Natural killer cell (primary cell): ENCODE measurements around the gene MACROH2A1. TPM values are rescaled to one million over a fixed set of nuclear protein-coding genes. Genes with fewer than 3 reads are reported as not detected.

Source experiments
- ATAC-seq, 3 donors: fragments of 150-1000 bp in 2 of 3; fragments of 200-7000 bp in 1 of 3; cut with Tn5 transposase; 1 replicate in 1 of 3; 2 replicates in 2 of 3; pipeline ENCODE4 v1.10.0; 2021; ENCODE audit warnings: mild to moderate bottlenecking in 2 of 3, moderate library complexity in 2 of 3
- DNase-seq, 2 donors: peaks; one replicate each; pipeline versions ENCODE4 v3.0.0 to v3.0.0-alpha.2; 2013 to 2021; ENCODE audit warnings: mixed read lengths in 1 of 2
- H3K27ac ChIP-seq: one replicate; pipeline ENCODE4 v1.5.1; 2013; ENCODE audit warnings: mild to moderate bottlenecking, low read length
- H3K27me3 ChIP-seq: one replicate; pipeline ENCODE4 v1.6.1; 2013; ENCODE audit warnings: low read length; ENCODE audit not compliant: control insufficient read depth, insufficient read depth
- H3K36me3 ChIP-seq: one replicate; pipeline ENCODE4 v1.6.1; 2013; ENCODE audit warnings: low read length; ENCODE audit not compliant: control insufficient read depth, insufficient read depth
- H3K4me1 ChIP-seq: one replicate; pipeline ENCODE4 v1.6.1; 2013; ENCODE audit warnings: low read length; ENCODE audit not compliant: control insufficient read depth, insufficient read depth
- H3K4me3 ChIP-seq: one replicate; pipeline ENCODE4 v1.5.1; 2013; ENCODE audit warnings: low read length
- H3K9me3 ChIP-seq: one replicate; pipeline ENCODE4 v1.6.1; 2013; ENCODE audit warnings: low read length; ENCODE audit not compliant: control insufficient read depth, insufficient read depth
- H3K27ac Mint-ChIP-seq, 2 donors: one replicate each; pipeline ENCODE4 v1.8.0; 2022; ENCODE audit warnings: mild to moderate bottlenecking in 2 of 2, mixed read lengths in 2 of 2, moderate library complexity in 1 of 2
- H3K27me3 Mint-ChIP-seq, 2 donors: one replicate each; pipeline ENCODE4 v1.8.0; 2022; ENCODE audit warnings: low read depth in 2 of 2, mixed read lengths in 2 of 2
- H3K36me3 Mint-ChIP-seq: one replicate; pipeline ENCODE4 v1.8.0; 2022; ENCODE audit warnings: mixed read lengths
- H3K4me1 Mint-ChIP-seq, 2 donors: one replicate each; pipeline ENCODE4 v1.8.0; 2022; ENCODE audit warnings: mixed read lengths in 2 of 2
- H3K4me3 Mint-ChIP-seq: one replicate; pipeline ENCODE4 v1.8.0; 2022; ENCODE audit warnings: mild to moderate bottlenecking, moderate library complexity, mixed read lengths
- H3K9me3 Mint-ChIP-seq, 2 donors: one replicate each; pipeline ENCODE4 v1.8.0; 2022; ENCODE audit warnings: mixed read lengths in 2 of 2
- CTCF ChIP-seq: fragments of 200-600 bp; IDR thresholded peaks from one replicate; pipeline ENCODE4 v1.8.0; 2022; ENCODE audit warnings: antibody characterized with exemption
- WGBS: methylation state at CpG from one replicate; pipeline ENCODE4 v1.1.7; 2013; ENCODE audit warnings: missing lambda C conversion rate; ENCODE audit not compliant: insufficient coverage; 5-methylcytosine and 5-hydroxymethylcytosine counted together
- intact Hi-C: fragments of 100-400 bp; cut with micrococcal nuclease; formaldehyde crosslinking; loops from one replicate; pipeline ENCODE4 v1.14.2; 2022
- total RNA-seq, 4 donors: library from RNA; stranded (reverse); fragments of 120-200 nt in 1 of 4; gene quantifications; one replicate each; pipeline versions ENCODE4 v1.2.3 to v1.2.4, GENCODE V29; 2013 to 2022

The MACROH2A1 gene
- total RNA-seq, 3 donors from 2014 or later (not counting 1 experiment from before 2014, with no cell fraction given), result 139 to 160 (median 139) TPM

GRCh38 chr5:135395866-135396265 lies 3.2 kb downstream of the MACROH2A1 start:
- intact Hi-C loops, result no loop called here
- Mint-ChIP-seq H3K9me3 (no peaks in the 10 kb centered on the region), H3K36me3 (no peaks in the 10 kb centered on the region), H3K27me3 (no peaks in the 10 kb centered on the region), H3K27ac (peak overlapping the region; percentile 5 to 39), H3K4me3 (peak overlapping the region; percentile 9), H3K4me1 (peaks cover 71 to 80% of the 10 kb centered on the region in 2 donors)
- no peak for TF ChIP-seq CTCF
- H3K4me3 ChIP-seq, result no peak overlapping the region
- DNase-seq (no peak), ATAC-seq (no peak)
- WGBS, result 54% methylated on average over 4 of the region's 4 CpGs
- no peaks in the 10 kb centered on the region for H3K9me3 ChIP-seq
- H3K4me1 ChIP-seq, result peaks cover 63% of the 10 kb centered on the region
- peaks cover 3% of the 10 kb centered on the region for H3K36me3 ChIP-seq
- H3K27me3 ChIP-seq, result no peaks in the 10 kb centered on the region
- H3K27ac ChIP-seq, result no peak overlapping the region

GRCh38 chr5:135395451-135395850 lies 3.6 kb downstream of the MACROH2A1 start:
- Histone ChIP-seq H3K36me3 (peaks cover 3% of the 10 kb centered on the region), H3K27ac (no peak overlapping the region), H3K4me3 (no peak overlapping the region), H3K27me3 (no peaks in the 10 kb centered on the region), H3K9me3 (no peaks in the 10 kb centered on the region), H3K4me1 (peaks cover 67% of the 10 kb centered on the region)
- Mint-ChIP-seq H3K27me3 (no peaks in the 10 kb centered on the region), H3K27ac (peak overlapping the region; percentile 5 to 39), H3K4me3 (peak overlapping the region; percentile 9), H3K4me1 (peaks cover 75 to 85% of the 10 kb centered on the region in 2 donors), H3K9me3 (no peaks in the 10 kb centered on the region), H3K36me3 (no peaks in the 10 kb centered on the region)
- no peak for DNase-seq
- intact Hi-C loops, result no loop called here
- TF ChIP-seq CTCF, result no peak
- no peak for ATAC-seq
- 55% methylated on average over 5 of the region's 5 CpGs for WGBS

DNA sequence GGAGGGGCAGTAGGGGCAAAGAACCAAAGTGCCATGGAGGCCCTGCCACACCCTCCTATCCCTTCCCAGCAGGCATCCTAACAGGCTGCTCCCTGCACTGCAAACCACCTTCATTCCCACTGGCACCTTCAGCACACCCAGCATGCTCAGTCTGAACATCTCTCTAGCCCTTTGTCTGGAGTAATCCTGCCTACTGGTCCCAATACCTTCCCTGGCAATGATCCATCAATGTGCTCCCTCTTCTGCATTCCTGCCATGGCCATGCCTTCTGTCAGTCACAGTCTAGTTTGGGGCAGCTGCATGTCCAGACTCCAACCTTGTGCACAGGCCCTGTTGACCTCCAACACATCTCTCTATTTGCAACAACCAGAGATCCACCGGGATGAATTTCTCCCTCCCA lies 4.9 kb downstream of the MACROH2A1 start:
- Histone ChIP-seq H3K36me3 (peaks cover 5% of the 10 kb centered on the region), H3K4me3 (no peak overlapping the region), H3K27ac (no peak overlapping the region), H3K27me3 (no peaks in the 10 kb centered on the region), H3K9me3 (no peaks in the 10 kb centered on the region), H3K4me1 (peaks cover 58% of the 10 kb centered on the region)
- Mint-ChIP-seq H3K27me3 (no peaks in the 10 kb centered on the region), H3K4me1 (peaks cover 83 to 91% of the 10 kb centered on the region in 2 donors), H3K9me3 (no peaks in the 10 kb centered on the region), H3K36me3 (no peaks in the 10 kb centered on the region), H3K4me3 (no peak overlapping the region), H3K27ac (peak overlapping the region; percentile 68 to 70)
- intact Hi-C loops, result no loop called here
- no peak for ATAC-seq
- TF ChIP-seq CTCF, result no peak
- no peak for DNase-seq
- WGBS, result 75% methylated on average over 1 of the region's 1 CpG

- no peaks in the 10 kb centered on the region for H3K36me3 Mint-ChIP-seq
- Histone ChIP-seq H3K36me3 (peaks cover 5% of the 10 kb centered on the region), H3K9me3 (no peaks in the 10 kb centered on the region), H3K4me1 (peaks cover 58% of the 10 kb centered on the region), H3K27me3 (no peaks in the 10 kb centered on the region), H3K4me3 (no peak overlapping the region), H3K27ac (peak overlapping the region; percentile 26)
- DNase-seq (no peak), ATAC-seq (no peak)
- TF ChIP-seq CTCF, result no peak
- peak overlapping the region; percentile 68 to 70 for H3K27ac Mint-ChIP-seq
- intact Hi-C loops, result no loop called here
- no peaks in the 10 kb centered on the region for H3K9me3 Mint-ChIP-seq
- H3K4me1 Mint-ChIP-seq, result peaks cover 88 to 92% of the 10 kb centered on the region in 2 donors
- WGBS, result 50% methylated on average over 3 of the region's 3 CpGs
- no peaks in the 10 kb centered on the region for H3K27me3 Mint-ChIP-seq
- H3K4me3 Mint-ChIP-seq, result no peak overlapping the region
These were observed 5.3 kb downstream of the MACROH2A1 start for GRCh38 chr5:135393691-135394090.
